Adrenal gland (tissue), 12 donors: ENCODE data around the gene FMNL2. TPM values are rescaled to one million over a fixed set of nuclear protein-coding genes. Genes with fewer than 3 reads are reported as not detected.

ENCODE experiments used
- DNase-seq, 7 donors: peaks; one replicate each; pipeline ENCODE4 v3.0.0-alpha.2; 2019 to 2020
- H3K27ac ChIP-seq, 5 donors: fragments of 200-600 bp; sonication (generic) in 4 of 5; 1 replicate in 3 of 5; 2 replicates in 2 of 5; pipeline versions ENCODE4 v1.5.1 to v1.8.0; 2016 to 2020; ENCODE audit warnings: mild to moderate bottlenecking in 1 of 5
- H3K27me3 ChIP-seq: fragments of 200-600 bp; 2 replicates; pipeline ENCODE4 v1.8.0; 2021
- H3K36me3 ChIP-seq, 2 donors: fragments of 200-600 bp; replicated peaks in 1 of 2; 1 replicate in 1 of 2; 2 replicates in 1 of 2; pipeline versions ENCODE4 v1.5.1 to v1.8.0; 2018 to 2022
- H3K4me1 ChIP-seq, 2 donors: fragments of 200-600 bp; replicated peaks in 1 of 2; 1 replicate in 1 of 2; 2 replicates in 1 of 2; pipeline versions ENCODE4 v1.5.1 to v1.8.0; 2018 to 2021
- H3K4me3 ChIP-seq, 4 donors: fragments of 200-600 bp; sonication (generic) in 3 of 4; one replicate each; pipeline ENCODE4 v1.5.1; 2016 to 2018
- H3K9me3 ChIP-seq, 3 donors: fragments of 200-600 bp; sonication (generic) in 1 of 3; replicated peaks in 1 of 3; 1 replicate in 2 of 3; 2 replicates in 1 of 3; pipeline versions ENCODE4 v1.5.1 to v1.8.0; 2016 to 2021
- CTCF ChIP-seq, 6 experiments: fragments of 450-650 bp in 4 of 6; fragments of 200-600 bp in 2 of 6; sonication (generic) in 1 of 6; IDR thresholded peaks; 1 replicate in 5 of 6; 2 replicates in 1 of 6; pipeline versions ENCODE4 v1.5.1 to v1.8.0; 2016 to 2021; ENCODE audit warnings: antibody characterized with exemption in 6 of 6, mild to moderate bottlenecking in 2 of 6, moderate library complexity in 1 of 6
- POLR2A ChIP-seq, 2 donors: fragments of 450-650 bp; IDR thresholded peaks; one replicate each; pipeline ENCODE4 v1.6.1; 2017; ENCODE audit warnings: antibody characterized with exemption in 2 of 2, mild to moderate bottlenecking in 2 of 2, moderate library complexity in 1 of 2
- WGBS, 4 donors: extraction: QIAGEN DNeasy Blood & Tissue Kit in 2 of 4; methylation state at CpG; one replicate each; pipeline versions ENCODE4 v1.1.5 to v1.1.7; 2013 to 2017; 5-methylcytosine and 5-hydroxymethylcytosine counted together
- intact Hi-C, 2 donors: fragments of 100-400 bp; cut with DNase I; formaldehyde crosslinking; loops; one replicate each; pipeline versions ENCODE4 v1.14.1 to v1.15.0; 2022 to 2023
- polyA plus RNA-seq, 3 donors: library from polyadenylated mRNA; stranded (reverse); fragments of 200-250 nt in 2 of 3; fragments of 350-450 nt in 1 of 3; fragmentation: Illumina TruSeq in 1 of 3; extraction: RNeasy Lipid Tissue Mini Kit (QIAGEN cat#74804) in 1 of 3; gene quantifications; one replicate each; pipeline ENCODE4 v1.2.3, GENCODE V29; 2013 to 2014
- total RNA-seq, 9 donors: library from RNA; depleted of rRNA in 4 of 9; stranded (reverse); fragments of >200 nt in 4 of 9; fragments of 120-200 nt in 1 of 9; fragmentation: NEBNext Ultra II Directional in 1 of 9; extraction: Animal tissue kit (Norgen Biotek cat#: 25700) in 1 of 9; gene quantifications; one replicate each; pipeline versions ENCODE4 v1.1.0 to v1.2.4, GENCODE V29; 2013 to 2023
- donor health status: healthy with polysubstance abuse.
- donor health status: Bipolar disorder and iron deficiency.
- donor health status: DM: yes; HTN: yes; CAD: no.
- donor health status: DM: no; HTN: no; CAD: no.
- donor health status: DM: no; HTN: no; CAD: no.
- donor health status: DM: yes; HTN: yes; CAD: no.

FMNL2 gene
- total and polyA plus RNA-seq, 12 donors, result 23.5 to 54.2 (median 36.7) TPM

- intact Hi-C loops, result no loop called here
- Histone ChIP-seq H3K27me3 (no peaks in the 10 kb centered on the region), H3K4me1 (peaks cover 13 to 41% of the 10 kb centered on the region in 2 donors), H3K36me3 (no peaks in the 10 kb centered on the region), H3K4me3 (no peak overlapping the region), H3K27ac (no peak overlapping the region), H3K9me3 (no peaks in the 10 kb centered on the region)
- DNase-seq, result no peak
- 97 to 100% (median 100%) methylated on average over 1 of the region's 1 CpG for WGBS, 4 donors
- TF ChIP-seq CTCF (IDR thresholded peaks at IDR 0.05) (no peak), POLR2A (IDR thresholded peaks at IDR 0.05) (no peak)
Measured at GRCh38 chr2:152436148-152436547, 101.2 kb downstream of the FMNL2 start.

GRCh38 chr2:152437276-152438108, 102.5 kb downstream of the FMNL2 start:
- Histone ChIP-seq H3K9me3 (no peaks in the 10 kb centered on the region), H3K27ac (no peak overlapping the region), H3K36me3 (no peaks in the 10 kb centered on the region), H3K27me3 (no peaks in the 10 kb centered on the region), H3K4me1 (peaks cover 6 to 28% of the 10 kb centered on the region in 2 donors), H3K4me3 (no peak overlapping the region)
- DNase-seq, result no peak
- no peak for TF ChIP-seq POLR2A (IDR thresholded peaks at IDR 0.05)
- TF ChIP-seq CTCF (IDR thresholded peaks at IDR 0.05), result no peak
- intact Hi-C loops, result no loop called here
- WGBS, 4 donors, result 95 to 98% (median 96%) methylated on average over 5 of the region's 5 CpGs

- WGBS, 4 donors, result 82 to 94% (median 91%) methylated on average over 4 of the region's 4 CpGs
Measured at GRCh38 chr2:152440049-152440448, 105.1 kb downstream of the FMNL2 start.

GRCh38 chr2:152440460-152440859, 105.5 kb downstream of the FMNL2 start:
- no peak for DNase-seq
- intact Hi-C loops, result no loop called here

More at GRCh38 chr2:152440049-152440448, 105.1 kb downstream of the FMNL2 start:
- no peak overlapping the region for H3K27ac ChIP-seq
- intact Hi-C loops, result no loop called here
- H3K27me3 ChIP-seq, result no peaks in the 10 kb centered on the region
- DNase-seq, result no peak
- no peaks in the 10 kb centered on the region for H3K9me3 ChIP-seq
- no peak overlapping the region for H3K4me3 ChIP-seq
- TF ChIP-seq CTCF (IDR thresholded peaks at IDR 0.05), result no peak
- TF ChIP-seq POLR2A (IDR thresholded peaks at IDR 0.05), result no peak
- H3K4me1 ChIP-seq, result peaks cover 0 to 28% of the 10 kb centered on the region in 2 donors
- H3K36me3 ChIP-seq, result no peaks in the 10 kb centered on the region

More at GRCh38 chr2:152440460-152440859, 105.5 kb downstream of the FMNL2 start:
- TF ChIP-seq CTCF (IDR thresholded peaks at IDR 0.05), result no peak
- no peak for TF ChIP-seq POLR2A (IDR thresholded peaks at IDR 0.05)
- no peak overlapping the region for H3K27ac ChIP-seq
- WGBS, 4 donors, result 63 to 77% (median 75%) methylated on average over 3 of the region's 3 CpGs
- no peak overlapping the region for H3K4me3 ChIP-seq
- no peaks in the 10 kb centered on the region for H3K9me3 ChIP-seq
- H3K27me3 ChIP-seq, result no peaks in the 10 kb centered on the region
- peaks cover 0 to 32% of the 10 kb centered on the region in 2 donors for H3K4me1 ChIP-seq
- H3K36me3 ChIP-seq, result no peaks in the 10 kb centered on the region
